NCI-H748 (cell line): ENCODE data around the gene MX2.

ENCODE experiments used
- DNase-seq: peaks from one replicate; lab custom pipeline; 2025; ENCODE audit not compliant: unreplicated experiment; lab: John Stamatoyannopoulos, UW

The MX2 gene

DNA sequence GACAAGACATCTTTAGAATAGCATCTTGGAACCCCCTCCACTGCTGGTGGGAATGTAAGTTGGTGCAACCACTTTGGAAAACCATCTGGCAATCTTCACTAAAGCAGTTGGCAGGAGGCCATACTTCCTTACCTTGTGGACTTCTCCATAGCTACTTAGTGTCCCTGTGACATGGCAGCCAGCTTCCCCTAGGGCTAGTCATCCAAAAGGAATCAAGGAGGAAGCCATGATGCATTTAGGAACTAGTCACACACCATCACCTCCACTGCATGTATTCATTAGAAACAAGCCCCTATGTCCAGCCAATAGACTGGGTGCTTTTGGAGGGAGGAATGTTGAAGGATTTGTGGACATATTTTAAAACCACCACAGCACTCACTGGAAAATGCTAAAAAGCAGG is 19.9 kb downstream of the MX2 start:
- no peak for DNase-seq

DNA sequence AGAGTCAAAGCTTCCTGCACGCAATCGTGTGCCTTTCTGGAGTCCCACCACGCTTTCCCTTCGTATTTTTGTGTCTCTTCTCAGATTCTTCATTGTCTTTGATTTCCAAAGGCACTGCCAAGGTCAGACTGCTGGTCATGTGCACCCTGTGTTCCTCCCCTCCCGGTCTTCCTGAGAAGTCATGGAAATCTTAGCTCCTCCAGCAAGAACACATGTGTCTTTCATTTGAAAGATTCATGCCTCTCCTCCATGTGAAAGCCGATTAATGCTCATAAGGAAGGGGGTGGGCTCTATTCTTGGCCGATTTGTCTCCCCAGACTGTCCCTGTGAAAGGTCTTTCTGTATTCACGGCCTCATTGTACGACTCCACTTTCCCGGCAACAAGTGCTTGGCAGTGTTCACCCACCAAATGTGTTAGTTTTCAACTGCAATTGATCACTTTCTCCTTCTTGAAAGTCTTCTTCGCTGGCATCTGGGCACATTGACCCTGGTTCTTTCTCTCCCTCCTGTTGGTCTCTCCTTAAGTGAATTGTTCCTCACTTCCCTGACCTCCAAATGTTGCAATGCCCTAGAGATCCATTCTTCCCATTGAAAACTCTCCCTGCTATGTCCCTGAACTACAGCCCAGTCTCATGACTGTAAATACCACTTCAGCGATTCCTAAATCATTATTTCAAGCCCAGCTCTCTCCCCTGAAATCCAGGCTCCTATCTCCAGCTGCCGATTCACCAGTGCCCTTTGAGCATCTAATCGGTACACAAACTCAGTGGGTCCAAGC is 25.4 kb downstream of the MX2 start:
- DNase-seq = no peak

DNA sequence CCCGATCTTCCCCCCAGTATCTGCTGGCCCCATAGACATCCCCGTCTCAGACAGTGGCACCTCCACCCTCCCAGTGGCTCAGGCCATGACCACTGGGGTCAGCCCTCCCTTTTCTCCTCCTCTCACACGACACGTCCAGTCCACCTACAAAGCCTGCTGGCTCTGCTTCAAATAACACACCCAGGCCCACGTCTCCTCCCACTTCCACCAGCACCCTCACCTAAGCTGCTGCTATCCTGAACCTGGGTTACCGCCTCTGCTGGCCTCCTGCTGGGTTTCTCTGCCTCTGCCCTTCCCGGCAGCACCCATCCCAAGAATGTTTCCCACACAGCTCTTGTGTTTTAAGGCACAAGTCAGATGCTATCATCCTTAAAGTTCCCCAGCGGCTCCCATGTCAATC is 26.0 kb downstream of the MX2 start:
- no peak for DNase-seq

DNA sequence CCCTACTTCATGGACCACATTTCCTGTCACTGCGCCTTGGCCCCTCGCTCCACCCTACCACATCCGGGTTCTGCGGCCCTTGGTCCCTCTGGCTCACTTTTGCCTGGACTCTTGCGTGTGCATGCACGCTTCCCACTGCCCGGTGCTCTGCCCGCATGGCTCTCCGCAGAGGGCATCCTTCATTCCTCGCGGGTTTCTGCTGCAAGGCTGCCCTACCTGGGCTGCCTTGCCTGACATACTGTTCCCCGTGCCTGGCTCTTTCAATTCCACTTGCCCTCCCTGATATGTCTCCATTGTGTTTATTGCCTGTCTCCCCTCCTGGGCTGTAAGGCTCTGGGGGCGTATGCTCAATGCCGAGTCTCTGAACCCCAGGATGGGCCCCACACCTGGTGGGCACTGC is 26.4 kb downstream of the MX2 start:
- DNase-seq = no peak

DNA sequence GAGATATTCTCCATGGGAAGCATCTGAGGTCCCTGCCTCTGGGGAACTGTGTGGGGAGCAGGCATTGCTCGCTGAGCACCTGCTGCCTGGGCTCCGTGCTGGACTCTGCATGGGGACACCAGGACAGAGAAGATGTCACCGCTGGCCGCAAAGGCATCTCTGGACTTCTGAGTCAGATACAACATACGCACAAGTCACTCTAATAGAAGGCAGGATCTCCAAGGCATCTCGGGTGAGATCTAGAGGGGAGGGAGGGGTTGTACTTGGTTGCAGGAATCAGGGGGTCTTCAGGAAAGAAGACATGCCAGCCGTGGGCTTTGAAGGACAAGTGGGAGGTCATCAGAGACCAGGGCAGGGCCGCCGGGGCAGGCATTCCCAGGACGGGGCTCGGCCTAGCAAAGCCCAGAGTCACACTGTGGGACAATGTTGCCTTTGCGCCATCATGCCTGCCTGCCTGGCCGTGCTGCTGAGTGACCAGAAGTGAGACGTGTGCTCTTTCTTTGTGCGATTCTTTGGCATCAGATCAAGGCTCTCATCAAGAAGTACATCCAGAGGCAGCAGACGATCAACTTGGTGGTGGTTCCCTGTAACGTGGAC is 28.3 kb downstream of the MX2 start:
- DNase-seq = no peak

DNA sequence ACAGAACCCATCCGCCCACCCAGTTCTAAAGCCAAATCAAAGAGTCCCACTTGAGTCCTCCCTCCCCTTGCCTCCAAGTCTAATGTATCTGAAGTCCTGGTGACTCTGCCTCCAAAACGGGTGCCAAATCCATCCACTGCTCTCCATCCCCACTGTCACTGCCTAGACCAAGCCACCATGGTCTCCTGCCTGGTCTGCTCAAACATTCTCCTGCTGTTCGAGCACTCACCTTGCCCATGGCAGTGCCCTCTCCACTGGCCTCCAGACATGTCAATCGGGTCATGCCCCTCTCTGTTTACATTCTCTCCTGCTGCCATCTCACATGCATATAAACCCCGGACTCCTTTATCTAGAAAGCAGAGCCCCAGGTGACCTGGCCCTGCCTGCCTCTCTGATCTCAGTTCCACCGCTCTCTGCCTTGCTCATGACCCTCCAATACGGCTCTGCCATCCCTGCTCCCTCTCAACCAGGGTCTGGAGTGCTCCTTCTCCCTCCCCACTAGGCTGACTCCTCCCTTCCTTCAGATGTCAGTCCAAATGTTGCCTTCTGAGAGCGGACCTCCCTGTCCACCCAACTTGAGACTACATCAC is 32.1 kb downstream of the MX2 start:
- no peak for DNase-seq

DNA sequence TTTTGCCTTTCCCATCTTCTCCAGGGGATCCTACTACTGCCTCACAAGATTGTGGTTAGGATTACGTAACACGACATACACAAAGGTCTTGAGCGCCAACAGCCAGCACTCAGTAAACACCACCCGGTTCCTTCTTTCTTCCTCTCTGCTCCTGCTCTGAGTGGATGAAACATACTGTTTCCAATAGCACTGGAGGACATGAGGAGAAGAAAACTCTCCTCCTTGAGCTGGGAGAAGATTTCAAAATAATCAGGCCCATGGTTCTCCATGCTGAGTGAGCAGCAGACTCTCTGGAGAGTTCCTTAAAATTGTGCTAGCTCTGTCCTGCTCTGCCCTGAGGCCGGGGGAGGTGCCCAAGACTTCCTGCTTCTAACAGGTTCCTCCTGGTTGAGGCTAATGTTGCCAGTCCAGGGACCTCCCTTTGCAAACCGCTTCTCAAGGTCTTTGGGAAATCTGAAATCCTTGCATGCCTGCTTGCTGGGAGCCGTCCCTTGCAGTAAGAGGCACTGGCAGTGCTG is 34.8 kb downstream of the MX2 start:
- no peak for DNase-seq

DNA sequence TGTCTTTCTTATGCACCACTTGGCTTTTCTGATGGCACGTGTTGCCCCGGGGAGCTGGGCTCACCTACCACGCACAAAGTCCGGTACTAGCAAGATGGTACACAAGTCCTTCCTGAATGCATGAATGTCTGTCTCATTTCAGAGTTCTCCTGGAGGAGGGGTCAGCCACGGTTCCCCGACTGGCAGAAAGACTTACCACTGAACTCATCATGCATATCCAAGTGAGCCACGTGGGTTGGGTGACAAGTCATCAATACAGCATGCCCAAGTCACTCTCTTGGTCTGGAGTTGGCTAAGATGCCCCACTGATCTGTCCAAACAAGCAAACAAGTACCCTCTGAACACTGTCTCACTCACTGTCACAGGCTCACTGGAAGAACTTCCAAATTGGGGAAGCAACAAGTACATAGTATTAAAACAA is 35.7 kb downstream of the MX2 start:
- DNase-seq = no peak

DNA sequence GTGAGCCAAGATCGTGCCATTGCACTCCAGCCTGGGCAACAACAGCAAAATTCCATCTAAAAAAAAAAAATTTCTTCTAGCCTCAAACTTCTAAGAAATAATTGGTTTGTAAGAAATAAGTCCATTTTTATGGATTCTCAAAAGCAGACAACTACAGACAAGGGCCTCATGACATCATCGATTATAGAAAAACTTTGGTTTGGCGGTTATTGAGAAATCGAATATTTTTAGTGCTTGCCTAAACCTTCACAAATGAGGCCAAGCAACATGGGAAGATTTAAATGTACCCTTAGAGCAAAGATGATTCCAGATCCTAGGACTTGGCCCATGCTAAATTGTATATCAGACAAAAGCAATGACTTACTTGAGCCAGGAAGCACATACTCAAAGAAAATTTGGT is 36.4 kb downstream of the MX2 start:
- no peak for DNase-seq

DNA sequence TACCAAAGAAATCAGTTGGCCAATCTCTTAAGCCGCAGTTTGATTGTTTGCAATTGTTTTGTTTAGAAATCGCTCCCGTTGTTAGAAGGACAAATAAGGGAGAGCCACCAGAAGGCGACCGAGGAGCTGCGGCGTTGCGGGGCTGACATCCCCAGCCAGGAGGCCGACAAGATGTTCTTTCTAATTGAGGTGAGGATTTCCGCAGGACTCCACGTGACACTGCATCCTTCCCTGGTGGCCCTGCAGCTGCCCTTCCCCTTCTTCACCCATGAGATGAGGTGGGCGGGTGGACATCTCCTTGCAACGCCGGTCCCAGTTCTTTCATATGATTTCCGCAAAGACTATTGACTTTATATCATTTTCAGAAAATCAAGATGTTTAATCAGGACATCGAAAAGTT is 37.0 kb downstream of the MX2 start:
- DNase-seq = no peak

DNA sequence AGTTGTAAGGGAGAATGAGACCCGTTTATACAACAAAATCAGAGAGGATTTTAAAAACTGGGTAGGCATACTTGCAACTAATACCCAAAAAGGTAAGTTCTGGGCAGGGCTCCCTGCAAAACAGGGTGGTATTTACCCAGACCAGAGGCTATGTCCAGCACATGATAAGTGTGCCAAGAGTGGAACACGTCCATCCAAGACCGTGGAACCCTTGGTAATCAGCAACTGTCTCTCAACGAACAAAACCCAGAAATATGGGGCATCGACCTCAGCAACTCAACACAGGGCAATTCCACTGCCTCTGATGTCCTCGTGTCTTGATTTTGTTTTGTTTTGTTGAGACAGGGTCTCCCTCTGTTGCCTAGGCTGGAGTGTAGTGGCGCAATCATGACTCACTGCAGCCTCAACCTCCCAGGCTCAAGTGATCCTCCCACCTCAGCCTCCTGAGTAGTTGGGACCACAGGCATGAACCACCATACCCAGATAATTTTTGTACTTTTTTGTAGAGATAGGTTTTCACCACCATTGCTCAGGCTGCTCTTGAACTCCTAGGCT is 37.5 kb downstream of the MX2 start:
- DNase-seq = no peak

DNA sequence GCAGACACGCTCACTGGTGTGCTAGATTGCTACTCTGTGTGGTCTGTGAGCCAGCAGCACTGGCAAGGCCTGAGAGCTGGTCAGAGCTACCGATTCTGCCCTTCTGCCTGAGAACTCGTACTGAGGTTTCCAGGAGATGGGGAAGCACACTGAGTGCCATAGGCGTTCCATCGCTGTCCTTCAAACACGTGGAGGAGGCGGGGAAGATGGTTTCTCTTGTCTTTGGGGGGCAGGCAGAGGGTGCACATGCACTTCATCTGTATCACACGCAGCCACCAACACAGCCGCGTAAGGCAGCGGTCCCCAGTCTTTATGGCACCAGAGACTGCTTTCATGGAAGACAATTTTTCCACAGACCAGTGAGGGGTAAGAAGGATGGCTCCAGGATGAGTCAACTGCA is 40.4 kb downstream of the MX2 start:
- no peak for DNase-seq

DNA sequence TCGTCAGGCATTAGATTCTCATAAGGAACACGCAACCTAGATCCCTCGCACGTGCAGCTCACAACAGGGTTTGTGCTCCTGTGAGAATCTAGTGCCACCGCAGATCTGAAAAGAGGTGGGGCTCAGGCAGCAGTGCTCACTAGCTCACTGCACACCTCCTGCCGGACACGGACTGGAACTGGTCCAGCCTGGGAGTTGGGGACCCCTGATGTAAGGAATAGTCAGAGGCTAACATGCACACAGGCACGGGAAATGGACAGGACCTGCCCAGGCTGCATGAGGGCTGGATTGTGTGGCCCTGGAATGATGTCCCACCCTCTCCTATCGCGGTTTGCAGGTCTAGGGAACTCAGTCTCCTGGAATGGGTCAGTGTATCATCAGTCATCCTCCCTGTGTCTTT is 41.0 kb downstream of the MX2 start:
- DNase-seq = no peak

DNA sequence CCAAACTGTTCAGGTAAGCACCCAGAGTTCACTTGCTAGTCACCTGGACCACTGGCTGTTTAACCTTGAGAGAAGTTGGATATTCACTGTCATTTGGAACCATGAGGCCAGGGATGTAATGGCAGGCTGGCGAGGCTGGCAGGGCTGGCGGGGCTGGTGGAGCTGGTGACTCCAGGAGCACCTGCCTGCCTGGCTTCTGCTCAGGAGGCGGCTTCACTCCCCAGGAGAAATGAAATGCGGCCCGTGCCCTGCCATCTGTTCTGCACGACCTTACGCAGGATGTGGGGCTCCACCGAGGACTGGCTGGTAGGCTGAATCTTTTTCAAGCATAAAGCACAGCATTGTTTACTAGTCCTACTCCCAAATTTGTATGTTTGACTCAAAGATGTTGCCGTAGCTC is 41.5 kb downstream of the MX2 start:
- DNase-seq = no peak

DNA sequence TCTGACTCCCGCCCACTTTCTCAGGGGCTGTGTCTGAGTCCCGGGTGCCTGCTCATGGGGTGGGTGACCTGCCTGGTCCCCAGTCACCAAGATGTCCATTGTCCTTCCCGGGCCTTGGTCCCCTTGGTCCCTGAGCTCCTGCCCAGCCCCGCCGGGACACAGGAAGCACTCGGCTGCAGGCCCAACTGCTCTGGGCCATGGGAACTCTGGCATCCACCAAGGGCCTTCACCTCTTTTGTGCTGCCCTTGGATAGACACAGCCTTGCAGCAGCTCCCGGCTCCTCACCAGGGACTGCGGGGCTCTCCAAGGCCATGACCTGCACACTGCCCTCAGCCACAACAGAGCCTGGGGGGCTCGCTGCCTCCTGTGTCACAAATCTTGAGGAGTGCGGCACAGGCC is 42.1 kb downstream of the MX2 start:
- no peak for DNase-seq

DNA sequence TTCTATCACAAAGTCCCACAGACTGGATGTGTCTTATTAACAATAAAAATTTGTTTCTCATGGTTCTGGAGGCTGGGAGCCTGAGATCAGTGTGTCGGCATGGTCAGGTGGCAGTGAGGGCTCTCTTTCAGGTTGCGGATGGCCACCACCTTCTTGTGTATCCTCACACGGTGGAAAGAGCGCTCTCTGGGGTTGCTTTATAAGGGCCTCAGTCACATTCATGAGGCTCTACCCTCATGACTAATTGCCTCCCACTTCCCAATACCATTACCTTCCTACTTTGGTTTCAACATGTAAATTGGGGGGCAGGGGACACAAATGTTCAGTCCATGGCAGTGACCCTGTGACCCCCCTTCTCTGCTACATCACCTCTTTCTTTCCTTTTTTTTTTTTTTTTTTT is 43.5 kb downstream of the MX2 start:
- DNase-seq = no peak

DNA sequence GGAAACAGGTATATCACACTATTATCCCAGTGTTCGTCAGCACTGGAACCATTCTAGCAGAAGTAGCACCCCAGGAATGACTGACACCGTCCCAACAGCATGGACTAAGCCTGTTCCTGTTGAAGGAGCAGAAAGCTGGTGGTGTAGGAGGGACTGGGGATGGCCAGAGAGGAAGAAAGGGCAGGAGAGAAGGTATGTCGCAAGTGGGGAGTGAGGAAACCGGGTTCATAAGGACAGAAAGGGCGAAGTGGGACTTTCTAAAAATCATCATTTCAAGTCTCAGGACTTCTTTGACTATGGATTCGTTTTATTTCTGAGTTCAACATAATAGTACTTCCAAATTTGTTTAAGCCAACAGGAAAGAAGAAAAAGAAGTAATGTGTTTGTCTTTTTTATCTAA is 44.5 kb downstream of the MX2 start:
- no peak for DNase-seq

DNA sequence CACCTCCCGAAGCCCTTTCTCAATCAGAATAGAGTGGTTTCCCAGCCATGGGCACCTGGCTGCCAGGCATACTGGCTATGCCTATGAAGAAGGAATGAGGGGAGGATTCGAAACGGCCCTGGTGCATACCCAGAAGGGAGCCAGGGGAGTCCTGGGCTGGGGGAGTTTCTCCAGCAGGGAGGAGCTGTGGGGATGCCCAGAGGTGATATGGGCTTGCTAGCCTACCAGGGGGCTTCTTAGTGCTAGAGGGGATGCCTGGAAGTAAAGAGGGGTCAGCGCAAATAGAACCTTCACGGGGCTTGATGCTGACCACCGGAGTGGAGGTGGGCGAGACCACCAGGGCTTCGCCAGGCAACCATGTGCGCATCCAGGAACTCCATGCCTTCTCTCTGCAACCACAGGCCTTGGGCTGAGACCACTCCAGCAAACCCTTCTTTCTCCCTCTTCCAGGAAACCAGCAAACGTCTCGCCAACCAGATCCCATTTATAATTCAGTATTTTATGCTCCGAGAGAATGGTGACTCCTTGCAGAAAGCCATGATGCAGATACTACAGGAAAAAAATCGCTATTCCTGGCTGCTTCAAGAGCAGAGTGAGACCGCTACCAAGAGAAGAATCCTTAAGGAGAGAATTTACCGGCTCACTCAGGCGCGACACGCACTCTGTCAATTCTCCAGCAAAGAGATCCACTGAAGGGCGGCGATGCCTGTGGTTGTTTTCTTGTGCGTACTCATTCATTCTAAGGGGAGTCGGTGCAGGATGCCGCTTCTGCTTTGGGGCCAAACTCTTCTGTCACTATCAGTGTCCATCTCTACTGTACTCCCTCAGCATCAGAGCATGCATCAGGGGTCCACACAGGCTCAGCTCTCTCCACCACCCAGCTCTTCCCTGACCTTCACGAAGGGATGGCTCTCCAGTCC is 46.0 kb downstream of the MX2 start:
- no peak for DNase-seq

DNA sequence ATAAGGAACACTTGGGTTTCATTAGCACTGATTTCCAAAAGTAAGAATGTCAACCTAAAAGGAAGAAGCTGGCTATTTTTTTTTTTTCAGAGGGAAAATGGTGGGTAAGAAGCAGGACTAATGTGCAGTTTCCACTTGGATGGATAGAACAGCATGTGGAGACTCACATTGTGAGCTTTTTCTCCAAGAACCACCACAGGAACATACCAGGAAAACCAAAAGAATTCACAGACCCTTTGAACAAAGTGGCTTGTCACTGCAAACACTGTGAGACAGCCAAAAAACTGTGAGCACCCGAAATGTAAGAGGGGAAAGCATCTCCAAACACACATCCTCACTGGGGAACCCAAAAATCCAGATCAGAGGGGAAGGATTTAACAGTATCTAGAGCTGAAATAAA is 48.5 kb downstream of the MX2 start:
- DNase-seq = no peak

DNA sequence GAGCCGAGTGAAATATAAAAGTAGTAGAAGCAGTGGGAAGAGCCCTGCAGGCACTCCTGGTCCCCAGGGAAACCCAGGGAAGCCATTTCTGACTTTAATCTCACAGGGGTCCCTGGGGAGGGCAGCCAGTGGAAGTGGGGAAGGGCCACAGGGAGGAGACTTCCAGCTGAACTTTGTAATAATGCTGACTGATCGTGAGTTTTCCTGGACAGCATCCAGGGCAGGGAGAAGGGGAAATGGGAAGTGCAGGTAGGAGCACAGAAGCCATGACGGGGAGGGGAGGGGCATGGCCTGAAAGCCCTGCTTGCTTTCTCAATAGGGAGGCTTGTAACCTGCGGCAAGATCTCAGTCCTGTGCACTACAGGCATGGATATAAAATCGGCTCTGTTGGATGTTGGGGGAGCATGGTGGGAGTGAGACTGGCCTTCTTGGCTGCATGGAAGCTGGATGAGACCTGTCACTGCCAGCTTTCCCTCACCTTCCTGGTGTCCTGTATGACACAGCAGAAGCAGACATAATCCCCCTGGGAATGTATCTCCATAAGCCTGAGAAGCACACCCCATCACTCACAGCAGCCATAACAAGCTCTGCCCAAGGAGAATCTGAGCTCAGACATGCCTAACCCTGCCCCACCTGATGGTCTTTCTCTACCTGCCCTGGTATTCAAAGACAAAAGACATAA is 49.1 kb downstream of the MX2 start:
- no peak for DNase-seq
